ENCODE measurements around the gene NCKAP1. TPM values are rescaled to one million over a fixed set of nuclear protein-coding genes. Genes with fewer than 3 reads are reported as not detected.

The NCKAP1 gene
- total and polyA plus RNA-seq, 2 of the 4 experiments (the other 2 are of a cell fraction), result 91.1 to 160 TPM

DNA sequence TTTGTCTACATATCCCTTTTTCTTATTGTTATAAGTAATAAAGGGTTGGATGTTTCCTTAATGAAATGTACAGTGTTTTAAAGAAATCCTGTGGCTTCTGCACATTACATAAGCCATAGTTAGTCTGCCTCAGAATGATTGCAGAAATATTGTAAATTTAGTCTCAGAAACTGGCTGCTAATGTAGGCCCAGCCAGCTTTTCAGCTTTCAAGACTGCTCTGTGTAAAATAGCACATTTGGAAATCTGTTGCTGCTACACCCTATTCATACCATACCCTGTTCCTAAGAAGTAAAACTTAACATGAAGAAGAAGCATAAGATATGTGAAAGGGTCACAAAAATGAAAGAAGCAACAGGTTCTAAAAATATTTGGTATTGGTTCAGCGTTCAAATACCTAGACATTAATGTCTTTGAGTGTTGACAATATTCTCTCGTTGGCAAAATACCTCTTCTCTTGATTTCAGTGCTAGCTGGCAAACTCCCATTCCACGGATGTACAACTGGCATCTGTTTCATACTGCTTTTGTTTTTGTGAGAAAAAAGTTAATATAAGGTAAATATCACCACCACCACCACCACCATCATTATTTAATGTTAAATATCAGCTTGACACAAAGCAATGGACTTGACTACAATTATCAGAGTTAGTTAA, 19.2 kb upstream of the NCKAP1 start:
- POLR2A ChIA-PET (ENCODE audit: unreplicated experiment), result no interaction called here
- H4K8ac ChIP-seq (ENCODE audit: low read depth in 2 of 2, low read length in 2 of 2), result no peak overlapping the region
- no peak overlapping the region for H2BK120ac ChIP-seq (ENCODE audit: low read depth, low read length)
- H4K20me1 ChIP-seq (ENCODE audit: insufficient read depth, low read length), result no peaks in the 10 kb centered on the region
- no peaks in the 10 kb centered on the region for H3K79me1 ChIP-seq (ENCODE audit: low read depth in 1 of 2, low read length in 2 of 2)
- H2BK5ac ChIP-seq (ENCODE audit: low read depth, low read length, poor library complexity, severe bottlenecking), result no peak overlapping the region
- no TSS peak for BruUV-seq (replicated peaks)
- DNase-seq (no peak), ATAC-seq (ENCODE audit: low read depth) (no peak)
- no peak overlapping the region for H3K18ac ChIP-seq (ENCODE audit: low read depth, low read length)
- H2BK15ac ChIP-seq (ENCODE audit: low read depth, low read length), result no peak overlapping the region
- WGBS, 2 experiments (ENCODE audit: extremely low coverage in 2 of 2, insufficient read length in 1 of 2), result 60% methylated on average over 1 of the region's 3 CpGs; no CpG with 5 or more reads in 1 of the 2 experiments
- H3K4me2 ChIP-seq (ENCODE audit: low read depth, low read length), result no peak overlapping the region
- no peak overlapping the region for H3K27ac ChIP-seq (ENCODE audit: insufficient read depth, low read length)
- in situ Hi-C loops (cut with MboI; ENCODE audit: low sequenced_read_pairs), result no loop called here
- H3K4me1 ChIP-seq (ENCODE audit: control insufficient read depth, insufficient read depth, low read length), result no peaks in the 10 kb centered on the region
- H2AK9ac ChIP-seq (replicated peaks; ENCODE audit: low read depth, low read length, poor library complexity), result no peak overlapping the region
- H2AK5ac ChIP-seq (ENCODE audit: low read depth, low read length), result no peak overlapping the region
- no peak overlapping the region for H3K23ac ChIP-seq (ENCODE audit: low read depth, low read length)
- TF ChIP-seq RFX5 (IDR thresholded peaks at IDR 0.05; ENCODE audit: low read depth, low read length), result no peak
- TF ChIP-seq MAFK (IDR thresholded peaks at IDR 0.05; ENCODE audit: low read depth, low read length), result no peak
- TF ChIP-seq CHD1 (IDR thresholded peaks at IDR 0.05; ENCODE audit: low read depth, low read length), result no peak
- no peak for TF ChIP-seq RCOR1 (IDR thresholded peaks at IDR 0.05; ENCODE audit: insufficient replicate concordance, low read length)
- TF ChIP-seq BHLHE40 (IDR thresholded peaks at IDR 0.05; ENCODE audit: low read depth, low read length), result no peak
- TF ChIP-seq SMC3 (IDR thresholded peaks at IDR 0.05; ENCODE audit: low read depth, low read length), result no peak
- TF ChIP-seq MXI1 (IDR thresholded peaks at IDR 0.05; ENCODE audit: borderline replicate concordance, low read depth, low read length), result no peak
- TF ChIP-seq NFE2L2 (IDR thresholded peaks at IDR 0.05; ENCODE audit: low read depth, low read length), result no peak
- TF ChIP-seq FOS (IDR thresholded peaks at IDR 0.05; ENCODE audit: low read depth, low read length), result no peak
- intact Hi-C loops (cut with micrococcal nuclease), result no loop called here
- H4K5ac ChIP-seq (ENCODE audit: low read depth, low read length), result no peak overlapping the region
- H2BK20ac ChIP-seq (ENCODE audit: low read depth, low read length), result no peak overlapping the region
- H3K9ac ChIP-seq (ENCODE audit: low read depth, low read length), result no peak overlapping the region
- H3K9me1 ChIP-seq (ENCODE audit: insufficient read depth, low read length), result no peaks in the 10 kb centered on the region
- dilution Hi-C loops (cut with HindIII; ENCODE audit: low sequenced_read_pairs, unreplicated experiment), result no loop called here
- H3K4me3 ChIP-seq (ENCODE audit: insufficient read depth, low read depth, low read length), result no peak overlapping the region
- H3K14ac ChIP-seq (replicated peaks; ENCODE audit: low read depth, low read length), result no peak overlapping the region
- no peaks in the 10 kb centered on the region; the same call in 1 of the 2 replicates for H3K9me3 ChIP-seq (ENCODE audit: control insufficient read depth, insufficient read depth, low read length)
- H3K27me3 ChIP-seq (ENCODE audit: control insufficient read depth, insufficient read depth, low read length), result no peaks in the 10 kb centered on the region
- CTCF ChIA-PET, result interaction anchor here (0.6 to 0.7 kb wide), 2 partner anchors 15 to 68 kb away, joined by 6 to 9 read pairs; no protein-coding TSS in a partner anchor
- no peak overlapping the region for H3K56ac ChIP-seq (ENCODE audit: extremely low read depth, insufficient read depth, low read length)
- H2AFZ ChIP-seq (replicated peaks; ENCODE audit: low read length, poor library complexity), result no peak overlapping the region
- H3K36me3 ChIP-seq (ENCODE audit: control insufficient read depth, insufficient read depth, low read length), result no peaks in the 10 kb centered on the region
- no peak overlapping the region for H3K4ac ChIP-seq (ENCODE audit: low read depth, low read length)
- no peak overlapping the region for H4K91ac ChIP-seq (ENCODE audit: insufficient read depth, low read depth, low read length)
